Measurements from ENCODE around the gene HAUS8.
A peak's percentile ranks its signal among the peaks of the same experiment; 100 is the strongest.

DNA sequence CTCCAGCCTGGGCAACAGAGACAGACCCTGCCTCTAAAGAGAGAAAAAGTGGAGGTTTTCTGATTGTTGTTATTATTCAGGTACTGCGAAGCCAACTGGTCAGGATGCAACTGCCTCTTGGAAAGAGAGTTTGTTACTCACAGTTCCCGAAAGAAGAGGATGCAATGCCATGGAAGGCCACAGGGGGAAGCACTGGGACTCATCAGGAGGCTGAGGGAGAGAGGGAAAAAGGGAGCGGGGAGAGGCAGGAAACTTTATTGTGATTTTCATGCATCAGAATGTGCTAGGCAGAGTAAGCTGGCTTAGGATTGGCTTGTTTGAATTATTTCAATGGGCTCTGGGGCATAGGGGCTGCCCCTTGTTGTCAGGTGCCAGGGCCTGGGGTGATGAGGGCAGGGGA, 27.9 kb upstream of the HAUS8 start:
- TF ChIP-seq CTCF (IDR thresholded peaks at IDR 0.05) = peak in 4 of 6 experiments; percentile 18 to 58 (median 48)
- no peak for TF ChIP-seq POLR2A (IDR thresholded peaks at IDR 0.05)
